ENCODE measurements around the gene RHOB.

DNA sequence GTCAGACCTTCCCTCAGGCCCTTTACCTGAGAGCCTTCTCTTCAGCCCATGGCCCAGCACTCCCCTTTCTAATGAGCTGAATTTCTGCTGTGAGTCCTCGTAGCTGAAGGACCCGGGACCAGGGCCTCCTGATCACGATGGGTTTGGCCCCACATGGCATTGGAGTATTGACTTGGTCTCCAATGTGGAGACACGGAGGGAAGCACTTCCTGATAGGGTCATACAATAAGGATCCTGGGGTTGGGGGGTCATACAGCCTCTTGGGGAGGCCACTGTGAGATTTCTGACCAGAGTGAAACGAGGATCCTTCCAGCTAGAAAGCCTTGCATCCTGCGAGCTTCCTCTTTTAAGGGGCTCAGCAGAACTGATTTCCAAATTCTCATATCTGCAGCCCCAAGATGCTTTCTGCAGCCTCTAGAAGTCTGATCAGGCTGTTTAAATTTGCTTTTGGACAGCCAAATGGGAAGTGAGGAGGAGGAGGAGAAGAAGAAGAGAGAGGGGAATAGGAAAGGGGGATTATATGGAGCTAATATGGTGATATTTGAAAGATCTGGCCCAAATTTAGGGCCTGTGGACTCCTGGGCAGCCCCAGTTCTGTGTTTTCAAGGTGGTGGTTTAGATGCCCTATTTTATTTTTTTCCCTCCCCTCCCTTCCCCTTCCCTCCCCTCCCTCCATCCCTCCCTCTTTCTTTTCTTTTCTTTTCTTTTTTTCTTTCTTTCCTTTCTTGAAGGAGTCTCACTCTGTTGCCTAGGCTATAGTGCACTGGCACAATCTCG, 38.9 kb downstream of the RHOB start:
- TF ChIP-seq, protein P1, sequence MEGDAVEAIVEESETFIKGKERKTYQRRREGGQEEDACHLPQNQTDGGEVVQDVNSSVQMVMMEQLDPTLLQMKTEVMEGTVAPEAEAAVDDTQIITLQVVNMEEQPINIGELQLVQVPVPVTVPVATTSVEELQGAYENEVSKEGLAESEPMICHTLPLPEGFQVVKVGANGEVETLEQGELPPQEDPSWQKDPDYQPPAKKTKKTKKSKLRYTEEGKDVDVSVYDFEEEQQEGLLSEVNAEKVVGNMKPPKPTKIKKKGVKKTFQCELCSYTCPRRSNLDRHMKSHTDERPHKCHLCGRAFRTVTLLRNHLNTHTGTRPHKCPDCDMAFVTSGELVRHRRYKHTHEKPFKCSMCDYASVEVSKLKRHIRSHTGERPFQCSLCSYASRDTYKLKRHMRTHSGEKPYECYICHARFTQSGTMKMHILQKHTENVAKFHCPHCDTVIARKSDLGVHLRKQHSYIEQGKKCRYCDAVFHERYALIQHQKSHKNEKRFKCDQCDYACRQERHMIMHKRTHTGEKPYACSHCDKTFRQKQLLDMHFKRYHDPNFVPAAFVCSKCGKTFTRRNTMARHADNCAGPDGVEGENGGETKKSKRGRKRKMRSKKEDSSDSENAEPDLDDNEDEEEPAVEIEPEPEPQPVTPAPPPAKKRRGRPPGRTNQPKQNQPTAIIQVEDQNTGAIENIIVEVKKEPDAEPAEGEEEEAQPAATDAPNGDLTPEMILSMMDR (IDR thresholded peaks at IDR 0.05) = no peak
- TF ChIP-seq EP300 (IDR thresholded peaks at IDR 0.05) = no peak
- TF ChIP-seq POLR2A (IDR thresholded peaks at IDR 0.05) = no peak

Data from tibial nerve (tissue), 4 donors.